ENCODE results near the gene MOGAT1.

MOGAT1 gene

DNA sequence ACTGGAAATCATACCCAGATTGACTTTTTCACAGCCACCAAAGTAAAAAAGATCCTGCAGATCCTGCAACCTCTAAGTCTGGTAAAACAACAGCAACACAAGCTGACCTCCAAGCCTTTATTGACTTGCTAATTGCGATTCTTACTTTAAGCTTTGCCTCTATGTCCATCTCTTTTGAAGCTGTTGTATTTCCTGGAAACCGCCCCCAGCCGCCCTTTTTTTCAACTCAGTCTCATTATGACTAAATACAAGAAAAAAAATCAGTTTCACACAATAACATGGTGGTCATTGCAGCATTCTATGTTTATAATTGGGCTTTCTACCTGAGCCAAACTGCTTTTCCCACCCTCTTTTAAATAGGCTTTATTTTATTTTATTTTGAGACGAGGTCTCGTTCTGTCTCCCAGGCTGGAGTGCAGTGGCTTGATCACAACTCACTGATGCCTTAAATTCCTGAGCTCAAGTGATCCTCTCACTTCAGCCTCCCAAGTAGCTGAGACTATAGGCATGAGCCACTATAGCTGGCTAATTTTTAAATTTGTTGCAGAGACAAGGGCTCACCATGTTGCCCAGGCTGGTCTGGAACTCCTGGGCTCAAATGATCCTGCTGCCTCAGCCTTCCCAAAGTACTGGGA is 76.2 kb downstream of the MOGAT1 start:
- H3K36me3 ChIP-seq (ENCODE audit: low read length), result no peaks in the 10 kb centered on the region
- no peaks in the 10 kb centered on the region for H3F3A ChIP-seq (ENCODE audit: insufficient read depth)
- H3K27me3 ChIP-seq (ENCODE audit: low read length), result no peaks in the 10 kb centered on the region
- no peak overlapping the region for H3K27ac ChIP-seq (ENCODE audit: low read depth, low read length)
- no peaks in the 10 kb centered on the region for H4K20me1 ChIP-seq (ENCODE audit: low read depth, low read length)
- no peak overlapping the region for H2AFZ ChIP-seq (ENCODE audit: low read depth, low read length, severe bottlenecking)
- no peaks in the 10 kb centered on the region for H3K9me3 ChIP-seq (ENCODE audit: insufficient read depth, low read length)
- H3K9me2 ChIP-seq (replicated peaks; ENCODE audit: insufficient read depth, low read length), result no peaks in the 10 kb centered on the region
- no peak overlapping the region for H3K9ac ChIP-seq (ENCODE audit: low read length)
- H3K4me2 ChIP-seq (ENCODE audit: low read depth, low read length, poor library complexity, severe bottlenecking), result no peak overlapping the region
- no peaks in the 10 kb centered on the region for H3K79me2 ChIP-seq (ENCODE audit: insufficient read depth, low read length)
- TF ChIP-seq EZH2phosphoT487 (conservative IDR thresholded peaks at IDR 0.05; ENCODE audit: low read length), result no peak
- TF ChIP-seq, protein P1, sequence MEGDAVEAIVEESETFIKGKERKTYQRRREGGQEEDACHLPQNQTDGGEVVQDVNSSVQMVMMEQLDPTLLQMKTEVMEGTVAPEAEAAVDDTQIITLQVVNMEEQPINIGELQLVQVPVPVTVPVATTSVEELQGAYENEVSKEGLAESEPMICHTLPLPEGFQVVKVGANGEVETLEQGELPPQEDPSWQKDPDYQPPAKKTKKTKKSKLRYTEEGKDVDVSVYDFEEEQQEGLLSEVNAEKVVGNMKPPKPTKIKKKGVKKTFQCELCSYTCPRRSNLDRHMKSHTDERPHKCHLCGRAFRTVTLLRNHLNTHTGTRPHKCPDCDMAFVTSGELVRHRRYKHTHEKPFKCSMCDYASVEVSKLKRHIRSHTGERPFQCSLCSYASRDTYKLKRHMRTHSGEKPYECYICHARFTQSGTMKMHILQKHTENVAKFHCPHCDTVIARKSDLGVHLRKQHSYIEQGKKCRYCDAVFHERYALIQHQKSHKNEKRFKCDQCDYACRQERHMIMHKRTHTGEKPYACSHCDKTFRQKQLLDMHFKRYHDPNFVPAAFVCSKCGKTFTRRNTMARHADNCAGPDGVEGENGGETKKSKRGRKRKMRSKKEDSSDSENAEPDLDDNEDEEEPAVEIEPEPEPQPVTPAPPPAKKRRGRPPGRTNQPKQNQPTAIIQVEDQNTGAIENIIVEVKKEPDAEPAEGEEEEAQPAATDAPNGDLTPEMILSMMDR (IDR thresholded peaks at IDR 0.05; ENCODE audit: insufficient read depth, low read length, poor library complexity, severe bottlenecking), result no peak
- no peak overlapping the region for H3K4me3 ChIP-seq (ENCODE audit: insufficient read depth, low read length, poor library complexity, severe bottlenecking)

DNA sequence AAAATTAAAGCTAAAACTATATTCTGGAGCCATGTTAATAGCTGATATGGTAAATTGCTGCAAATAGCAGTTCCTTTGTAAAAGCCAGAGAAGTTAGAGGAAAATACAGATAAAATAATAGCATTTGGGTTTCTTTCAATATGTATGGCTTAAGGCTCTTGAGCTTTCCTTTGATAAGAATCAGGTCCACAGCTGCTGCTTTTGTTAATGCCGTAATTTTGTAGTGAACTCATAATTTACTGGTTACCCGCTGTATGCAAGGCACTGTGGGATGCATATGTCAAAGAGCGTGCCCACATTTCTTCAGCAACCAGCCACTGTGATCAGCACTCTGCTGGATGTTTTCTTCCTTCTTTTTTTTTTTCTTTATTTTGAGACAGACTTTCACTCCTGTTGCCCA is 79.1 kb downstream of the MOGAT1 start:
- Histone ChIP-seq H3K27ac (ENCODE audit: low read depth, low read length) (no peak overlapping the region), H3K9ac (ENCODE audit: low read length) (no peak overlapping the region), H3K27me3 (ENCODE audit: low read length) (no peaks in the 10 kb centered on the region), H3K79me2 (ENCODE audit: insufficient read depth, low read length) (no peaks in the 10 kb centered on the region), H4K20me1 (ENCODE audit: low read depth, low read length) (no peaks in the 10 kb centered on the region), H3F3A (ENCODE audit: insufficient read depth) (no peaks in the 10 kb centered on the region), H2AFZ (ENCODE audit: low read depth, low read length, severe bottlenecking) (no peak overlapping the region), H3K4me3 (ENCODE audit: insufficient read depth, low read length, poor library complexity, severe bottlenecking) (no peak overlapping the region), H3K9me2 (replicated peaks; ENCODE audit: insufficient read depth, low read length) (no peaks in the 10 kb centered on the region), H3K9me3 (ENCODE audit: insufficient read depth, low read length) (no peaks in the 10 kb centered on the region), H3K4me2 (ENCODE audit: low read depth, low read length, poor library complexity, severe bottlenecking) (no peak overlapping the region), H3K36me3 (ENCODE audit: low read length) (no peaks in the 10 kb centered on the region)
- TF ChIP-seq EZH2phosphoT487 (conservative IDR thresholded peaks at IDR 0.05; ENCODE audit: low read length), result no peak

DNA sequence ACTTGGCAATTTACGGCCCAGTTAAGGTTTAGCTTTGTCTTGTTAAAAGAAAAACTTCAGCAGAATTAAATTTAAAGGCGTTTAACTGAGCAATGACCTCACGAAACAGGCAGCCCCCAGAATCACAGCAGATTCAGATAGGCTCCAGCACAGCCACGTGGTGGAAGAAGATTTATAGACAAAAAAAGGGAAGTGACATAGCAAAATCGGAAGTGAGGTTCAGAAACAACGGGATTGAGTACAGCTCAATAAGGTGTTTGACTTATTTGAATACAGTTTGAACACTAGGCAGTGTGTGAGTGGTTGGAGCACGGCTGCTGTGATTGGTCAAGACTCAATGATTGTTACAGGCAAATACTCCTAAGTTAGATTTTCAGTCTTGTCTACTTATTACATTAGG is 79.8 kb downstream of the MOGAT1 start:
- no peaks in the 10 kb centered on the region for H3K9me3 ChIP-seq (ENCODE audit: insufficient read depth, low read length)
- H3K4me3 ChIP-seq (ENCODE audit: insufficient read depth, low read length, poor library complexity, severe bottlenecking), result no peak overlapping the region
- TF ChIP-seq, protein P1 (IDR thresholded peaks at IDR 0.05; ENCODE audit: insufficient read depth, low read length, poor library complexity, severe bottlenecking), result no peak
- TF ChIP-seq EZH2phosphoT487 (conservative IDR thresholded peaks at IDR 0.05; ENCODE audit: low read length), result no peak
- H2AFZ ChIP-seq (ENCODE audit: low read depth, low read length, severe bottlenecking), result peak overlapping the region; percentile 68
- H3K36me3 ChIP-seq (ENCODE audit: low read length), result no peaks in the 10 kb centered on the region
- H3K79me2 ChIP-seq (ENCODE audit: insufficient read depth, low read length), result no peaks in the 10 kb centered on the region
- no peak overlapping the region for H3K27ac ChIP-seq (ENCODE audit: low read depth, low read length)
- H3K9ac ChIP-seq (ENCODE audit: low read length), result no peak overlapping the region
- H3K9me2 ChIP-seq (replicated peaks; ENCODE audit: insufficient read depth, low read length), result no peaks in the 10 kb centered on the region
- no peaks in the 10 kb centered on the region for H3F3A ChIP-seq (ENCODE audit: insufficient read depth)
- H3K4me2 ChIP-seq (ENCODE audit: low read depth, low read length, poor library complexity, severe bottlenecking), result no peak overlapping the region
- no peaks in the 10 kb centered on the region for H3K27me3 ChIP-seq (ENCODE audit: low read length)
- H4K20me1 ChIP-seq (ENCODE audit: low read depth, low read length), result no peaks in the 10 kb centered on the region

DNA sequence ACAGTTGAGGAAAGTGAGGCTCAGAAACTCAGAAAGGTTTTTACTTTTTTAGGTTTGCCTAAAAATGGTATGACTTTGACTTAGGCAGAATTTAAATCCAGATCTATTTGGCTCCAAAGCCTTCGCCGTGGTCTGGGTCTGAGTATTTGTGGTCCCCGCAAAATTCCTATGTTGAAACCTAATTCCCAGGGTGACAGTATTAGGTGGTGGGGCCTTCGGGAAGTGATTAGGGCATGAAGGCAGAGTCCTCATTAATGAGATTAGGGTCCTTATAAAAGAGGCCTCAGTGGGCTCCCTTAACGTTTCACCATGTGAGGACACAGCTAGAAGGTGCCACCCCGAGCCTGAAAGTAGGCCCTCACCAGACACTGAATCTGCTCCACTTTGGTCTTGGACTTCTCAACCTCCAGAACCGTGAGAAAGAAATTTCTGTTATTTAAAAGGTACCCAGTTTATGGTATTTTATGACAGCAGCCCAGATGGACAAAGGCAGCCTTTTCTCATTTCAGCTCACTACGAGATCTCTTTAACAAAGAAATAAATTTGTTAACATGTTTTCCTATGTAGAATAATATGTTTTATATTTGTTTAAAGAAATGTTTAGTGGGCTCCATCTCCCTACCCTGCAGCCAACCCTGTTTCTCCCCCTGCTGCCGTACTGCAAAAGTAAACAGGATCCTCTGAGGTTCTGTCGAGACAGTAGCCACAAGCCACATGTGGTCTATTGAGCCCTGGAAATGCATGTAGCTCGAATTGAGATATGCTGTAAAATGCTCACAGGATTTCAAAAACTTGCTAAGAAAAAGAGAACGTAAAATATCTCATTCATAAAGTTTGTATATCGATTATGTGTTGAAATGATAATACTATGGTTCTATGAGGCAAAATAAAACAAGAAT is 80.6 kb downstream of the MOGAT1 start:
- no peak for TF ChIP-seq EZH2phosphoT487 (conservative IDR thresholded peaks at IDR 0.05; ENCODE audit: low read length)
- TF ChIP-seq, protein P1 (IDR thresholded peaks at IDR 0.05; ENCODE audit: insufficient read depth, low read length, poor library complexity, severe bottlenecking), result no peak
- Histone ChIP-seq H3K9me3 (ENCODE audit: insufficient read depth, low read length) (no peaks in the 10 kb centered on the region), H3K36me3 (ENCODE audit: low read length) (no peaks in the 10 kb centered on the region), H3K4me3 (ENCODE audit: insufficient read depth, low read length, poor library complexity, severe bottlenecking) (no peak overlapping the region), H2AFZ (ENCODE audit: low read depth, low read length, severe bottlenecking) (no peak overlapping the region), H3K9ac (ENCODE audit: low read length) (no peak overlapping the region), H3K79me2 (ENCODE audit: insufficient read depth, low read length) (no peaks in the 10 kb centered on the region), H3K27ac (ENCODE audit: low read depth, low read length) (no peak overlapping the region), H3F3A (ENCODE audit: insufficient read depth) (no peaks in the 10 kb centered on the region), H4K20me1 (ENCODE audit: low read depth, low read length) (no peaks in the 10 kb centered on the region), H3K27me3 (ENCODE audit: low read length) (no peaks in the 10 kb centered on the region), H3K9me2 (replicated peaks; ENCODE audit: insufficient read depth, low read length) (no peaks in the 10 kb centered on the region), H3K4me2 (ENCODE audit: low read depth, low read length, poor library complexity, severe bottlenecking) (no peak overlapping the region)

Measured in SU-DHL-6 (cell line).